Measurements from ENCODE around the gene DENND4B. TPM values are rescaled to one million over a fixed set of nuclear protein-coding genes. Genes with fewer than 3 reads are reported as not detected.
A peak's percentile ranks its signal among the peaks of the same experiment; 100 is the strongest.

DENND4B gene
- total RNA-seq, 4 donors from 2014 or later: 42.3 to 121 (median 50.3) TPM

- H3K4me3 ChIP-seq: peak within 1 kb of the TSS; percentile 58 to 87 (median 70)
- no peaks in the 10 kb centered on the region for H3K9me3 ChIP-seq
- intact Hi-C loops (cut with DNase I; ENCODE audit: low total_unique reads) (no loop called here), in situ Hi-C loops (cut with MboI; ENCODE audit: low pct_ligation_motif_present in 1 of 4, low pct_unique_long_range_greater_than_20kb in 1 of 4, low sequenced_read_pairs in 3 of 4) (loop anchor here in 1 of 4 donors (25.0 kb wide), 1 partner anchor 301 kb away; the partner anchor contains the start of genes ILF2 and SNAPIN)
- DNase-seq: peak; percentile 99
- TF ChIP-seq POLR2AphosphoS5 (IDR thresholded peaks at IDR 0.05) (peak; percentile 86 to 88 (median 86)), POLR2A (IDR thresholded peaks at IDR 0.05) (peak; percentile 82), EP300 (IDR thresholded peaks at IDR 0.05; ENCODE audit: low read depth) (no peak), CTCF (IDR thresholded peaks at IDR 0.05) (no peak)
- WGBS, 2 donors (ENCODE audit: low coverage in 1 of 2): 1% methylated on average over 47 of the region's 54 CpGs; no CpG with 5 or more reads in 1 of the 2 donors
- no peaks in the 10 kb centered on the region for H3K27me3 ChIP-seq
- H3K27ac ChIP-seq: peak within 1 kb of the TSS; percentile 89 to 99 (median 96)
- no peaks in the 10 kb centered on the region for H3K36me3 ChIP-seq
- peaks cover 25 to 54% (median 42%) of the 10 kb centered on the region in 4 donors for H3K4me1 ChIP-seq
These were observed 16.7 kb upstream of the DENND4B start, which contains the start of gene SLC39A1 for GRCh38 chr1:153963030-153963849. Gene SLC39A1 (minus strand): TSS chr1:153963537. CDS start chr1:153962715, 822 bp downstream.

- Histone ChIP-seq H3K4me3 (peak overlapping the region; percentile 58 to 87 (median 70)), H3K27me3 (no peaks in the 10 kb centered on the region), H3K4me1 (peaks cover 26 to 54% (median 42%) of the 10 kb centered on the region in 4 donors), H3K27ac (peak overlapping the region; percentile 89 to 99 (median 96)), H3K36me3 (no peaks in the 10 kb centered on the region), H3K9me3 (no peaks in the 10 kb centered on the region)
- TF ChIP-seq CTCF (IDR thresholded peaks at IDR 0.05) (no peak), POLR2A (IDR thresholded peaks at IDR 0.05) (no peak), POLR2AphosphoS5 (IDR thresholded peaks at IDR 0.05) (no peak), EP300 (IDR thresholded peaks at IDR 0.05; ENCODE audit: low read depth) (no peak)
- peak; percentile 47 for DNase-seq
- intact Hi-C loops (cut with DNase I; ENCODE audit: low total_unique reads) (no loop called here), in situ Hi-C loops (cut with MboI; ENCODE audit: low pct_ligation_motif_present in 1 of 4, low pct_unique_long_range_greater_than_20kb in 1 of 4, low sequenced_read_pairs in 3 of 4) (loop anchor here in 1 of 4 donors (25.0 kb wide), 1 partner anchor 300 kb away; the partner anchor contains the start of genes ILF2 and SNAPIN)
- WGBS, 2 donors (ENCODE audit: low coverage in 1 of 2): 5 to 40% methylated on average over 2 to 16 of the region's 16 CpGs
These were observed 15.8 kb upstream of the DENND4B start for GRCh38 chr1:153962088-153963029.

- Histone ChIP-seq H3K4me1 (peaks cover 33 to 58% (median 46%) of the 10 kb centered on the region in 4 donors), H3K27ac (peak overlapping the region; percentile 89 to 99 (median 96)), H3K4me3 (peak overlapping the region in 1 of 4 donors; percentile 63), H3K27me3 (no peaks in the 10 kb centered on the region), H3K9me3 (no peaks in the 10 kb centered on the region), H3K36me3 (no peaks in the 10 kb centered on the region)
- in situ Hi-C loops (cut with MboI; ENCODE audit: low pct_ligation_motif_present in 1 of 4, low pct_unique_long_range_greater_than_20kb in 1 of 4, low sequenced_read_pairs in 3 of 4): loop anchor here in 1 of 4 donors (25.0 kb wide), 1 partner anchor 299 kb away; the partner anchor contains the start of genes ILF2 and SNAPIN
- WGBS, 2 donors (ENCODE audit: low coverage in 1 of 2): 75% methylated on average over 4 of the region's 4 CpGs
- no peak for DNase-seq
- TF ChIP-seq CTCF (IDR thresholded peaks at IDR 0.05) (no peak), POLR2AphosphoS5 (IDR thresholded peaks at IDR 0.05) (no peak), EP300 (IDR thresholded peaks at IDR 0.05; ENCODE audit: low read depth) (no peak), POLR2A (IDR thresholded peaks at IDR 0.05) (no peak)
- intact Hi-C loops (cut with DNase I; ENCODE audit: low total_unique reads): no loop called here
These were observed 14.9 kb upstream of the DENND4B start for GRCh38 chr1:153961421-153961820.
